Measurements from ENCODE around the gene FOXN4.

DNA sequence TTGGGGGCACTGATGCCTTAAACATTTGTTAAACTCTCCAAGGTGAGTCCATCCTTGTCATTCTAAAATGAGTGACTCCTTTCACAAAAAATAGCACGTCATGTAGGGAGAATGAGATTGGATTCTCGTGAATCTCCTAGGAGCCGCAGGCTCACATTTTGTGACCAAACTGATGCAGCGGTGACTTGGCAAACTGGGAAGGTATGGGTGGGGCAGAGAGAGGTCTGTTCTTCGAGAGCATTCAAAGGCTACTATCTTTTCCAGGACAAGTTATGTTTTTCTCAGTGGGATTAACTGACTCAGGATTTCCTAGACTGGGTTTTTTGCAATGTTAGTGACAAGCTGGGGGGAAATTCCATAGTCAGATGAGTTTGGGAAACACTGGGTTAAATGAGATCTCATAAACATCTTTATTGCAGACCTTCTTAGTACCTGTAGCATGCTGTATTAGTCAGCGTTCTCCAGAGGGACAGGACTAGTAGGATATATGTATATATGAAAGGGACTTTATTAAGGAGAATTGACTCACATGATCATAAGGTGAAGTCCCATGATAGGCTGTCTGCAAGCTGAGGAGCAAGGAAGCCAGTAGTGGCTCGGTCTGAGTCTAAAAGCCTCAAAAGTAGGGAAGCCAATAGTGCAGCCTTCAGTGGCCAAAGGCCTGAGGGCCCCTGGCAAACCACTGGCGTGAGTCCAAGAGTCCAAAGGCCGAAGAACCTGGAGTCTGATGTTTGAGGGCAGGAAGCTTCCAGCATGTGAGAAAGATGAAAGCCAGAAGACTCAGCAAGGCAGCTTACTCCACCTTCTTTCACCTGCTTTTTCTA, 61.0 kb downstream of the FOXN4 start:
- no peak for TF ChIP-seq SP1 (CRISPR knock-in tag; conservative IDR thresholded peaks at IDR 0.05)
- TF ChIP-seq, protein P1, sequence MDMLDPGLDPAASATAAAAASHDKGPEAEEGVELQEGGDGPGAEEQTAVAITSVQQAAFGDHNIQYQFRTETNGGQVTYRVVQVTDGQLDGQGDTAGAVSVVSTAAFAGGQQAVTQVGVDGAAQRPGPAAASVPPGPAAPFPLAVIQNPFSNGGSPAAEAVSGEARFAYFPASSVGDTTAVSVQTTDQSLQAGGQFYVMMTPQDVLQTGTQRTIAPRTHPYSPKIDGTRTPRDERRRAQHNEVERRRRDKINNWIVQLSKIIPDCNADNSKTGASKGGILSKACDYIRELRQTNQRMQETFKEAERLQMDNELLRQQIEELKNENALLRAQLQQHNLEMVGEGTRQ (CRISPR knock-in tag; IDR thresholded peaks at IDR 0.05) = no peak
- TF ChIP-seq ESRRA (CRISPR knock-in tag; IDR thresholded peaks at IDR 0.05; ENCODE audit: borderline replicate concordance) = no peak
- TF ChIP-seq, protein P2, sequence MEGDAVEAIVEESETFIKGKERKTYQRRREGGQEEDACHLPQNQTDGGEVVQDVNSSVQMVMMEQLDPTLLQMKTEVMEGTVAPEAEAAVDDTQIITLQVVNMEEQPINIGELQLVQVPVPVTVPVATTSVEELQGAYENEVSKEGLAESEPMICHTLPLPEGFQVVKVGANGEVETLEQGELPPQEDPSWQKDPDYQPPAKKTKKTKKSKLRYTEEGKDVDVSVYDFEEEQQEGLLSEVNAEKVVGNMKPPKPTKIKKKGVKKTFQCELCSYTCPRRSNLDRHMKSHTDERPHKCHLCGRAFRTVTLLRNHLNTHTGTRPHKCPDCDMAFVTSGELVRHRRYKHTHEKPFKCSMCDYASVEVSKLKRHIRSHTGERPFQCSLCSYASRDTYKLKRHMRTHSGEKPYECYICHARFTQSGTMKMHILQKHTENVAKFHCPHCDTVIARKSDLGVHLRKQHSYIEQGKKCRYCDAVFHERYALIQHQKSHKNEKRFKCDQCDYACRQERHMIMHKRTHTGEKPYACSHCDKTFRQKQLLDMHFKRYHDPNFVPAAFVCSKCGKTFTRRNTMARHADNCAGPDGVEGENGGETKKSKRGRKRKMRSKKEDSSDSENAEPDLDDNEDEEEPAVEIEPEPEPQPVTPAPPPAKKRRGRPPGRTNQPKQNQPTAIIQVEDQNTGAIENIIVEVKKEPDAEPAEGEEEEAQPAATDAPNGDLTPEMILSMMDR (IDR thresholded peaks at IDR 0.05) = no peak
- TF ChIP-seq, protein P3, sequence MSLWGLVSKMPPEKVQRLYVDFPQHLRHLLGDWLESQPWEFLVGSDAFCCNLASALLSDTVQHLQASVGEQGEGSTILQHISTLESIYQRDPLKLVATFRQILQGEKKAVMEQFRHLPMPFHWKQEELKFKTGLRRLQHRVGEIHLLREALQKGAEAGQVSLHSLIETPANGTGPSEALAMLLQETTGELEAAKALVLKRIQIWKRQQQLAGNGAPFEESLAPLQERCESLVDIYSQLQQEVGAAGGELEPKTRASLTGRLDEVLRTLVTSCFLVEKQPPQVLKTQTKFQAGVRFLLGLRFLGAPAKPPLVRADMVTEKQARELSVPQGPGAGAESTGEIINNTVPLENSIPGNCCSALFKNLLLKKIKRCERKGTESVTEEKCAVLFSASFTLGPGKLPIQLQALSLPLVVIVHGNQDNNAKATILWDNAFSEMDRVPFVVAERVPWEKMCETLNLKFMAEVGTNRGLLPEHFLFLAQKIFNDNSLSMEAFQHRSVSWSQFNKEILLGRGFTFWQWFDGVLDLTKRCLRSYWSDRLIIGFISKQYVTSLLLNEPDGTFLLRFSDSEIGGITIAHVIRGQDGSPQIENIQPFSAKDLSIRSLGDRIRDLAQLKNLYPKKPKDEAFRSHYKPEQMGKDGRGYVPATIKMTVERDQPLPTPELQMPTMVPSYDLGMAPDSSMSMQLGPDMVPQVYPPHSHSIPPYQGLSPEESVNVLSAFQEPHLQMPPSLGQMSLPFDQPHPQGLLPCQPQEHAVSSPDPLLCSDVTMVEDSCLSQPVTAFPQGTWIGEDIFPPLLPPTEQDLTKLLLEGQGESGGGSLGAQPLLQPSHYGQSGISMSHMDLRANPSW (CRISPR knock-in tag; conservative IDR thresholded peaks at IDR 0.05; ENCODE audit: low read depth) = no peak
- TF ChIP-seq, protein P4, sequence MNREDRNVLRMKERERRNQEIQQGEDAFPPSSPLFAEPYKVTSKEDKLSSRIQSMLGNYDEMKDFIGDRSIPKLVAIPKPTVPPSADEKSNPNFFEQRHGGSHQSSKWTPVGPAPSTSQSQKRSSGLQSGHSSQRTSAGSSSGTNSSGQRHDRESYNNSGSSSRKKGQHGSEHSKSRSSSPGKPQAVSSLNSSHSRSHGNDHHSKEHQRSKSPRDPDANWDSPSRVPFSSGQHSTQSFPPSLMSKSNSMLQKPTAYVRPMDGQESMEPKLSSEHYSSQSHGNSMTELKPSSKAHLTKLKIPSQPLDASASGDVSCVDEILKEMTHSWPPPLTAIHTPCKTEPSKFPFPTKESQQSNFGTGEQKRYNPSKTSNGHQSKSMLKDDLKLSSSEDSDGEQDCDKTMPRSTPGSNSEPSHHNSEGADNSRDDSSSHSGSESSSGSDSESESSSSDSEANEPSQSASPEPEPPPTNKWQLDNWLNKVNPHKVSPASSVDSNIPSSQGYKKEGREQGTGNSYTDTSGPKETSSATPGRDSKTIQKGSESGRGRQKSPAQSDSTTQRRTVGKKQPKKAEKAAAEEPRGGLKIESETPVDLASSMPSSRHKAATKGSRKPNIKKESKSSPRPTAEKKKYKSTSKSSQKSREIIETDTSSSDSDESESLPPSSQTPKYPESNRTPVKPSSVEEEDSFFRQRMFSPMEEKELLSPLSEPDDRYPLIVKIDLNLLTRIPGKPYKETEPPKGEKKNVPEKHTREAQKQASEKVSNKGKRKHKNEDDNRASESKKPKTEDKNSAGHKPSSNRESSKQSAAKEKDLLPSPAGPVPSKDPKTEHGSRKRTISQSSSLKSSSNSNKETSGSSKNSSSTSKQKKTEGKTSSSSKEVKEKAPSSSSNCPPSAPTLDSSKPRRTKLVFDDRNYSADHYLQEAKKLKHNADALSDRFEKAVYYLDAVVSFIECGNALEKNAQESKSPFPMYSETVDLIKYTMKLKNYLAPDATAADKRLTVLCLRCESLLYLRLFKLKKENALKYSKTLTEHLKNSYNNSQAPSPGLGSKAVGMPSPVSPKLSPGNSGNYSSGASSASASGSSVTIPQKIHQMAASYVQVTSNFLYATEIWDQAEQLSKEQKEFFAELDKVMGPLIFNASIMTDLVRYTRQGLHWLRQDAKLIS (CRISPR knock-in tag; IDR thresholded peaks at IDR 0.05; ENCODE audit: borderline replicate concordance) = no peak
- no peak for TF ChIP-seq SMAD4 (CRISPR knock-in tag; IDR thresholded peaks at IDR 0.05)
- TF ChIP-seq, protein P5, sequence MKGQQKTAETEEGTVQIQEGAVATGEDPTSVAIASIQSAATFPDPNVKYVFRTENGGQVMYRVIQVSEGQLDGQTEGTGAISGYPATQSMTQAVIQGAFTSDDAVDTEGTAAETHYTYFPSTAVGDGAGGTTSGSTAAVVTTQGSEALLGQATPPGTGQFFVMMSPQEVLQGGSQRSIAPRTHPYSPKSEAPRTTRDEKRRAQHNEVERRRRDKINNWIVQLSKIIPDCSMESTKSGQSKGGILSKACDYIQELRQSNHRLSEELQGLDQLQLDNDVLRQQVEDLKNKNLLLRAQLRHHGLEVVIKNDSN (CRISPR knock-in tag; IDR thresholded peaks at IDR 0.05) = no peak
- TF ChIP-seq, protein P6, sequence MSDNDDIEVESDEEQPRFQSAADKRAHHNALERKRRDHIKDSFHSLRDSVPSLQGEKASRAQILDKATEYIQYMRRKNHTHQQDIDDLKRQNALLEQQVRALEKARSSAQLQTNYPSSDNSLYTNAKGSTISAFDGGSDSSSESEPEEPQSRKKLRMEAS (CRISPR knock-in tag; IDR thresholded peaks at IDR 0.05) = no peak
- TF ChIP-seq, protein P7, sequence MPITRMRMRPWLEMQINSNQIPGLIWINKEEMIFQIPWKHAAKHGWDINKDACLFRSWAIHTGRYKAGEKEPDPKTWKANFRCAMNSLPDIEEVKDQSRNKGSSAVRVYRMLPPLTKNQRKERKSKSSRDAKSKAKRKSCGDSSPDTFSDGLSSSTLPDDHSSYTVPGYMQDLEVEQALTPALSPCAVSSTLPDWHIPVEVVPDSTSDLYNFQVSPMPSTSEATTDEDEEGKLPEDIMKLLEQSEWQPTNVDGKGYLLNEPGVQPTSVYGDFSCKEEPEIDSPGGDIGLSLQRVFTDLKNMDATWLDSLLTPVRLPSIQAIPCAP (CRISPR knock-in tag; IDR thresholded peaks at IDR 0.05) = no peak

Measured in WTC11 (cell line).